GM21381 (cell line): ENCODE results near the gene PPM1H.
"Not testable (repeated sequence)": the region's sequence is repeated elsewhere in the genome, so short reads cannot be mapped to it uniquely, and the experiment has no call there.

Experiments used
- ATAC-seq: cut with Tn5 transposase; IDR thresholded peaks from one replicate; pipeline ENCODE4 v1.9.1; 2021; ENCODE audit warnings: mild to moderate bottlenecking, moderate library complexity; ENCODE audit not compliant: unreplicated experiment

PPM1H gene

DNA sequence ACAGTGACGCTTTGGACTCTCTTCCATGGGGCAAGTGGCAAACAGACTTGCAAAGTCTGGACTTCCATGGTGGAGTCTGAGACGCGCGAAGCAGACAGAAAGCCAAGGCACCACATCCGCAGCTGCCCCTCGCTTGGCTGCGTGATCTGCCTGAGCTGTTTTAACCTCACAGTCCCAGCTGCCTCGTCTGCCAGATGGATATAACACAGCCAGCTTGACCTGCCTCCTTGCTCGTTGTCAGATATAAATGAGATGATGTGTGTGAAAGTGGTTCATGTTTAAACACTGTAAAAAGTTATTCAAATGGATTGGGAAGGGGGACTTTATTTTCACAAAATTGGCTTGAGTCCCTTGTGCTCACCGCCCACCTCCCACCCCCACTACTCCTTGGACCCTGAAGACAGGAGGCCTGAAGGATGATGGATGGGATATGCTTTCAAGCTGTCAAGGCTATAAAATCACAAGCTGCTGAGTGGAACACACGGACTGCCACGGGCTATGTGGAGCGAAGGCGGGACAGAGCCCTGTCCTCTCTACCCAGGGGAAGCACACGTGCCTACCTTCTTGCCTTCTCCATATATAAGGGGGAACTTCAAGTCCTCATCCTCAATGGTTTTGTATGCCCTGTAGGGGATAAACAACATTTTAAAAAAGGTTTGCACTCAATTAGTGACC, 241.4 kb downstream of the PPM1H start:
- no peak for ATAC-seq

DNA sequence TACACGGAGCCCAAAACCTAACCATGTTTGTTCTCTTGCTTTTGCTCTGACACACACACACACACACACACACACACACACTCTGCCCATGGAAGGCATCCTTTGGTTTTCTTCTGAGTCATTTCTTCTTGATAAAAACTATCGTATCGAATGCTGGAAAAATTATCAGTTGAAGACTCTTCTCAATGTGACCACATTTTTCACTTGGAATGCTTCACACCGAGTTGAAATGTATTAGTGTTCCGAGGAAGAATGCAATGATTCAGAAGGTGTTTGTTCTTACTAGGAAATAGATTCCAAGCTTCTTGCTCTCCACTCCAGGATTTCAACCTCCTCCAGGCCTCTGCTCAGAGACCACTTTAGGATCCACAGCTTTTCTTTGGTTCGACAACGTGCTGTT, 242.1 kb downstream of the PPM1H start:
- no peak for ATAC-seq

DNA sequence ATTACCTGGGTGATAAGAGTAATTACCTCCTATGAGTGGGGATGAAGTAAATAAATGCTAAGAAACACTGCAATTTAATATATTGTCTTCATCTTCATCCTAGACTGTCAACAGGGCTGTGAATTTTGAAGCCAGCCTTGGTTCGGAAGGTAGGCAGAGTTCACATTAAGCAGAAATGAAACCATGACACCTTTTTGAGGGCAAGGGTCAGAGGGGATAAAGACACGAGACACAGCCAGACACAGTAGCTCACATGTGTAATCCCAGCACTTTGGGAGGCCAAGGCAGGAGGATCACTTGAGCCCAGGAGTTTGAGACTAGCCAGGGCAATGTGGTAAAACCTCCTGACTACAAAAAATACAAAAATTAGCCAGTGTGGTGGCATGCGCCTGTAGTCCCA, 243.6 kb downstream of the PPM1H start:
- ATAC-seq, result no peak

DNA sequence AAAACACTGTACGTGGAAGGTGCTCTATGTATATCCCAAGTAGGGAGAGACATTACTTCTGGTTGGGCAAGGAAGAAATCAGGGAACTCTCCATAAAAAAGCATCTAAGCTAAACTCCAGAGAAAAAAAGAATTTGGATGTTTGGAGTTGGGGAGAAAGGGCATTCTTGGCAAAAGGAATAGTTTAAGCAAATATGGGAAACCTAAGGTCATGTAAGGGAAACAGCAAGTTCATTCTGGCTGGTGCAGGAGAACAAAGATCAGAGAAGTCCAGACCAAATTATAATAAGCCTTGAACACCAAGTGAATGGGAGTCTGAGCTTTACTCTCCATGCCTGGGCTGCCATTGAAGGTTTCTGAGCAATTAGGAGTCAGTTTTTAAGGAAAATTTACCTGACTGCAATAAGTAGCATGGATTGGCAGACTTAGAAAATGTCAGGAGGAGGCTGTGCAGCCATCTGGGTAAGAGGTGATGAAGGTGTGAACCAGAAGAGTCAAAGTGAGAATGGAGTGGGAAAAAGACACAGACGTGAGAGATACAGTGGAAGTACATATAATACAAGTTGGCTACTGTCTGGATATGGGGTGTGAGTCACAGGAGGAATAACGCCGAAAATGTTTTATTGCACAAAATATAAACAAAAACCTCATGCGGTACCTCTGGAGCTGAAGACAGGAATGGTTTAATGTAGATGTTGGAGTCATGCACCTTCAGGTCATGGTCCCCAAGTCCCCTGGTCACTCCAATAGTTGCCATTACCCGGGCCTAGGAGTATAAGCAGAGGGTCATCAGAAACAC, 245.7 kb downstream of the PPM1H start:
- no peak for ATAC-seq

DNA sequence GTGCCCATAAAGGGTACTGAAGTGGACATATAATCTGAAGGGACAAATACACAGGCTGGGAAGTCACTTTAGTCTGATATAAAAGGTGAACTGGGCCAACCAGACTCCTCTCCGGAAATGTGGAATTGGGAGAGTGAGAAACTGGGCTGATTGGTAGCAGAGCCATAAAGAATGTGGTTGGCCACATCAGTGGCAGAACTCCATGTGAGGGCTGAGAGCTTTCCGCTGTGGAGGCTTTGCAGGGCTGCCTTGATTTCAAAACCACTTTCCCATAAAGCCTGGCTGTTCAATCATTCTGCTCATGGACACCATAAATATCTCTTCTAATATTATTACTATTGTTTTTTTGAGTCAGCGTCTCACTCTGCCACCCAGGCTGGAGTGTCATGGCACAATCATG, 248.0 kb downstream of the PPM1H start:
- no peak for ATAC-seq

DNA sequence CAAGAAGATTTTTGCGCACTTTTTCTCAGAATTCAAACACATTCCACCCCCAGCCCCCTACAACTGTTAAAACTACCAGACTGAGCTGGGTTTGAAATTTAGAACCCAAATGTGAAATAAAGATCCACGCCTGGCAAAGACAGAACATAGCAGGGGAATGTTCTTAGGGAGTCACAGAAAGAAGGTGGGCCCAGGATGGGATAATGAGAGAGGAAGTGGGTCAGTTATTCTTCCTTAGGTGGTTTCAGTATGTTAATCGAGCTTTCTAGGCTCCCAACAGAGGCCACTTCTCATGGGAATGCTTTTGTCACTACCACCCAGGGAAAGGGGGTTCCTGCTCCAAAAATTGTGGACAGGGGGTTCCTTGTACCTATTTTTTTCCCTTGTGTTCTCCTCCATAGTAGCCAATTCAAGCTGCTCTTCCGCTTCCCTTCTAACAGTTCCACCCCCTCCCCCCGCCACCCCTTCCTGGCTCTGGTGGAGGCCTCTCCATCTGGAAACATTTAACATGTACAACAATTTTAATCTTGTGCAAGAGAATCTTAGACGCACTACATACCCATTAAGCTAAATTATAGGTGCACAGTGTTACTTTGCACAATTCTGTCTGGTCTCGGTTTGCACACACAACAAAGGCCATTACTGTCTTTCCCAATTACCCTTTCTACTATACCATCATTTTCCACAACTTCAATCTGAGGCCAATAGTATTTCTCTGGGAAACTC, 250.2 kb downstream of the PPM1H start:
- ATAC-seq, result no peak

DNA sequence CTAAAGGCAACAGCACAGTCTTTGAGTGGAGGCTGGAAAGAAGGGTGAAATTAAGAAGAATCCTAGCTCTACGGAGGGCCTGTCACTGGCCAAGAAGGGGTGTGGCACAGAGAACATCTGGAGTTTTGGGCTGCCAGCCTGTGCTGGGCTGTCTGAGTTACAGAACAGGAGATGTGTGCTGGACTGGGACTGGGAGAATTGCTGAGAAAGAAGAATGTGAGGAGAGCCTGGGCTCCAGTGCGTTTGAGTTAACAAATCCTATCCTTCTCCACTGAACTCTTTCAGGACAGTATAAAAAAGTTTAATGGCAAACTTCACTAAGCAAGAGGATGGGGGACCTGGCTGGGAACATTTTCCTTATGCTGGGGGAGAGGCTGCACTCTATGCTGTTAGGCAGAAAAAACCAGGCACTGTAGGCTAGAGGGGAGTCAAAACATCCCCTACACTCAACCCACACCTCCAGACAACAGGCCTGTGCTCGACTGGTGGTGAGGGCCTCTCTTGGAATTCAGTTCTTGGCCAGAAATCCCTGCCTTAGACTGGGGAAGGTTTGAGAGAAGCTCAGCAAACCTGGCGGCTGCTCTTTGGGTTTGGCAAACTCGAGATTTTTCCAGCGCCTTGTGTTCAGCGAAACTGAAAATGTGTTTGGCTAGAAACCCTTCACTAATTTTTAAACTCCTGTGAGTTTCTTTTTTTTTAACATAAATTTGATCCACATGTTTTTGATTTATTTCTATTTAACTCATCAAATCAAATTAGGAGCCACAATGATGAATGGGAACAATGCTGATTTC, 251.0 kb downstream of the PPM1H start:
- ATAC-seq, result no peak

DNA sequence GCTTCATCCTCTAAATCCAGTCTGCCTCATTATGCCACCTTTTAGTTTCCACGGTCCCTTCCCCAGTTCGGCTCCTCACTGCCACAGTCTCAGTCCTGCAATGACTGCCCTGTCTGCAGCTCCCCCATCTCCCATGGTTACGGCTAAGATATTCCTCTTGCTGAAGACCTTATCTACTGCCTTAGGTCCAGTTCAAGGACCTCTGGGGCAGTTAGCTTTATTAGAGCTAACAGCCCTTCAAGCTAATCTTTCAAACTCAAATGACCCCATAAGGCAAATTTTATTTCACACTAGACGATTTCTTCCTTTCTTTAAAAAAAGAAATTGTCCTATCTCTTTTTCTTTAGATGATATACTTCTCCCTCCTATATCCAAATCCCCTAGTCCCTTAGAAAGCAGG, 253.6 kb downstream of the PPM1H start:
- ATAC-seq, result no peak

DNA sequence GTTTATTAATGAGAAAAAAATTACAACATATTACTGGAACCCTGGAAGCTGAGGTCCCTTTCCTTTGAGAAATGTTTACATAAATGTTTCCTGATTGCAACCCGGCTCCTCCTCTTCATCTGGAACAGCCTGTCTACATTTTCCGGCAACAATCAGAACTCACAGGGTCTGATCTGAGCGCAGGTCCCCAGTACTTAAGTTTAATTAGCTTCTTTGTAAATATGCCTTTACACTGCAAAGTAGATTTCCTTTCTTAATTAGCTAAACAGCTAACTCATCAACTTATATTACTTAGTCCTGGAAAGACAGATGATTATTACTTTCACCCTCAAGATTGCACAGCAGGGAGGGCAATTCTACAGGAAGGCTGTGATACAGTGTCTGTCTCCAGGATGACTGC, 255.3 kb downstream of the PPM1H start:
- ATAC-seq, result no peak

DNA sequence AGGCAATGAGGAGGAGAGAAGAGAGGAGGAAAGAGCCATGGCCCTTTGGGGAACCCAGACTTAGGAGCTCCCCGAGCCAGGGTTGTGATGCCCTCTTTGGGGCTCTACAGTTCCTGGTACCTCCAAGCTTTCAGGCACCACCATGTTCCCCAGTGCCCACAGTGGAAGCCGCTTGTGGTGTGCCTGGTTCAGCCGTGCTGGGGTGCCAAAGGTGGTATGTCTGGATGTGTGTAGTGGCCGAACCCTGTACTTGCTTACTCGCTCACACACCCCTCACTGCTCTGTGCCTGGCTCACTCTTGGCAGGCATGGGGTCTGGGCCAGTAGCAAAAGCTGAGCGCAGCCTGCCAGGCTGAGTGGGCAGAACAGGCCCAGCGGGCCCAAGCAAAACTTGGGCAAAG, 257.6 kb downstream of the PPM1H start:
- no peak for ATAC-seq

DNA sequence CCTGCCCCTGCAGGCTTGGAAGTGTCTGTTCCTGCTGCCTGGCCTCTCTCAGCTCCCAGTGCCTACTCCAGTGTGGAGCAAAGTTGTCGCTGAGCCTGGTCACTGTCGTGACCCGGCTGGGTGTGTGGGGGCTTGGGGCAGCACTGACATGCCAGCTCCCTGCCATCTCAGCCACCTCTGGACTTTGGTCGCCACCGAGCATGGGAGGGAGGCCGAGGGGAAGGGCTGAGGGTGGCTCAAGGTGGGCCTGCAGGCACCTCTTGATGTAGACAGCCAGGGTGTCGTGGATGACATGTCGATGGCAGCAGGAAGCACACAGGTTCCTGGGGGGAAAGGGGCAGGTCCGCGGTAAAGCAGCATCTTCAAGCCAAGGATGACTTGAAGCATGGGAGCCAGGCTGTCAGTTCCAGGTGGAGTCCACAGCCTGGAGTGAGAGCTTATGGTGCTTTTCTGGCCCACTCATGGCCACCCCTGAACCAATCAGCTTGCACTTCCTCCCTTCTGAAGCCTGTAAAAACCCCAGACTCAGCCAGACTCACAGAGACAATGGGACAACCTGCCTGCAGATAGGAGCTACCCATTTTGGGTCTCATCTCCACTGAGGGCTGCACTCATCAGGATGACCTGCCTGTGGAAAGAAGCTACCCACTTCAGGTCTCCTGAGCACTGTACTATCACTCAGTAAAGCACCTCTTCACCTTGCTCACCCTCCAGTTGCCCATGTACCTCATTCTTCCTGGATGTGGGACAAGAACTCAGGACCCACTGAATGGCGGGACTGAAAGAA, 258.2 kb downstream of the PPM1H start:
- no peak for ATAC-seq

DNA sequence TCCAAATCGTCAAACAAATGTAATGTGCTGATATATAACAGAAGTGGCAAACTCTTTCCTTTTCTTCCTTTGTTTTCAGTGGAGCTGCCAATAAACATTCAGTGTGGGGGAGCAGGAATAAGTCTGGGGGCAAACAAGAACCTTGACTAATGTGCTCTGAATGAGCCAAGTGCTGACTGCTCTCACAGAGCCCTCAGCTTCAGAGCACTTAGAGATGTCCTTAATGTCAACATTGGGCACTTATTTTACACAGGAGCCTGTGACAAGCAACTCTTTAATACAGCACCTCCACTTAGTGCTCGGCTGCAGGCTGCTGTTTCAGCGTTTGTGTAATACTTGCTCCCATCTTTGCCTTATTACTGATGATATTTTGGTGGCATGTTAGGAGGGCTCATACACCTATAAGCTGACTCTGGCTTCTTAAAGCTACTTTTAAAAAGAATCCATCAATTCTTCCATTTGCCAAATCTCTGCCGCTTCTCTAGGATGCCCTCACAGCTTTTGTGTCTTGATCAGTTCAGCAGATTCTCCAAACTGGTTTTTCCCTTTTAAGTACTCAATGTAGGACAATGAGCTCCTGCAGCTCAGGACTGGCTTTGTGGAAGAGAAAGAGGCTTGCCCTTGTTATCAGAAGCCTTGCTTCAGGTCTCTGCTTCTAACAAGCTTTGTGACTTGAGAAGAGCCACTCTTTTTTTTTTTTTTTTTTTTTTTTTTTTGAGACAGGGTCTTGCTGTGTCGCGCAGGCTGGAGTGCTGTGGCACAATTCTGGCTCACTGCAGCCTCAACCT, 261.7 kb downstream of the PPM1H start:
- no peak for ATAC-seq

DNA sequence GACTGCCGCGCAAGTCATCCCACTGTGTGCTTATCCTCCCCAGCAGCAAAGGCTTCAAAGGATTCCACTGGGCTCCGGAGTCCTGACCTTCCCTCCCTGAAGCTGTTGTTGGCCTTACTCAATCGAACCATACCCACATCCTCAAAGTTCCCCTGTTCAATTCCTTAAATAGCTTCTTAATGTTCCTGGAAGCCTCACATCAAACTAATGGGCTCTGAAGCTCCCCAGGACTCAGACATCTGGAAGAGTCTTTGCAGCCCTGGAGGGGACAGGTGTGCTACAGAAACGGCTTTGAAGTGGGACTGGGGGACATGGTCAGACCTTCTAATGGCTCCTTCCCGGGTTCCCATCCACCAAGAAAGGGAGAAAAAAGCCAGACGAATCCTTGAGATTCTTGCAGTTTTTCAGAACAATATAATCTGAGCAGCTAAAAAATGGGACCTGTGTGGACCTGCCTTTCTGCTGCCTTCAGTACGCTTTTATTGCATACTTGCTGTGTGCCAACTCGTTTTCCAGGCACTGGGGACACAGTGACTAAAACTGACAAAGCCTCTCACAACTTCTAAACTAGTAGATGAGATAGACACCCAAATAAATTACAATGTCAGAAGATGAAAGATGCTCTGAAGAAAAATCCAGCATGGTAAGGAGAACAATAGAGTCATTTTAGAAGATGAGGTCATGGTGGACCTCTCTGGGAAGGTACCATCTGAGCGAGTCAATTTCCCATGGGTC, 263.8 kb downstream of the PPM1H start:
- no peak for ATAC-seq

DNA sequence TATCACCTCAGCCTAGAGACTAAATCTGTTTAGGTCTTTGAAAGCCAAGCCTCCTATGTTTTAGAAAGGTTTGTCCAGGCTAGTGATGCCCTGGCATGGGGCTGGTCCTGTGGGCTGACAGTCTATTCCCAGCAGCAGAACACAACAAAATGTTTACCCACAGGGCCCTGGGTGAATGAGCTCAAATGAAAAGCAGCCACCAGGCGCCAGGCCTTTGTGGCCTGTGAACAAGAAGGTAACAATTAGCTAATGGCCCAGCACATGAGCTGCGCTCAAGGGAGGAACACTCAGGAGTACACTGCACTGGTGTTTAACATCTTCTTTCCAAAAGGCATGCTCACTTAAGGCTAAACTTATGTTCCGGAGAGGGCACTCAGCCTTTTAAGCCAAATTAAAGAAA, 266.2 kb downstream of the PPM1H start:
- ATAC-seq, result no peak

DNA sequence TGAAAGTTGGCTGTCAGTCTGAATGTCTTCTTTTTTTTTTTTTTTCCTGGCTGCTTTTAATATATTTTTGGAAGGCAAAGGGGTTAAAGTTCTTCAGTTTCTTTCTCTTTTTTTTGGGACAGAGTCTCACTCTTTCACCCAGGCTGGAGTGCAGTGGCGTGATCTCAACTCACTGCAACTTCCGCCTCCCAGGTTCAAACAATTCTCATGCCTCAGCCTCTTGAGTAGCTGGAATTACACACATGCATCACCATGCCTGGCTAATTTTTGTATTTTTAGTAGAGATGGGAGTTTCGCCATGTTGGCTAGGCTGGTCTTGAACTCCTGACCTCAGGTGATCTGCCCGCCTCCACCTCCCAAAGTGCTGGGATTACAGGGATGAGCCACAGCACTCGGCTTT, 270.0 kb downstream of the PPM1H start:
- not testable (repeated sequence) for ATAC-seq

DNA sequence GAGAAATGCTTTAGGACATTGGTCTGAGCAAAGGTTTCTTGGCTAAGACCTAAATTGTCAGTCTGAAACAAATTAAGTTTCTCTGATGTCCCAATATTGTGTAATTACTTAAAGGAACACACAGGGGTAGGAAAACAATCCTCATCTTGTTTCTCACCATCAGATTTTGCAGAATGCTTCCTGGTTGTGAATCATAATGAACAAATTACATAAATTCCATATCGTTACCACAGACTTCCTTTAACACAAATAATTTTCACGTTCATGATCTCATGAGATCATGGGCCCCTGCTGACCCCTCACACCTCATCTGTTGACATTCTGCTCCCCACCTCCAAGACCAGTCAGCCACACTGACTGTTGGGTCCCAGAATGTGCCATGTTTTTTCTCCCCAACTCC, 274.2 kb downstream of the PPM1H start:
- ATAC-seq, result no peak

DNA sequence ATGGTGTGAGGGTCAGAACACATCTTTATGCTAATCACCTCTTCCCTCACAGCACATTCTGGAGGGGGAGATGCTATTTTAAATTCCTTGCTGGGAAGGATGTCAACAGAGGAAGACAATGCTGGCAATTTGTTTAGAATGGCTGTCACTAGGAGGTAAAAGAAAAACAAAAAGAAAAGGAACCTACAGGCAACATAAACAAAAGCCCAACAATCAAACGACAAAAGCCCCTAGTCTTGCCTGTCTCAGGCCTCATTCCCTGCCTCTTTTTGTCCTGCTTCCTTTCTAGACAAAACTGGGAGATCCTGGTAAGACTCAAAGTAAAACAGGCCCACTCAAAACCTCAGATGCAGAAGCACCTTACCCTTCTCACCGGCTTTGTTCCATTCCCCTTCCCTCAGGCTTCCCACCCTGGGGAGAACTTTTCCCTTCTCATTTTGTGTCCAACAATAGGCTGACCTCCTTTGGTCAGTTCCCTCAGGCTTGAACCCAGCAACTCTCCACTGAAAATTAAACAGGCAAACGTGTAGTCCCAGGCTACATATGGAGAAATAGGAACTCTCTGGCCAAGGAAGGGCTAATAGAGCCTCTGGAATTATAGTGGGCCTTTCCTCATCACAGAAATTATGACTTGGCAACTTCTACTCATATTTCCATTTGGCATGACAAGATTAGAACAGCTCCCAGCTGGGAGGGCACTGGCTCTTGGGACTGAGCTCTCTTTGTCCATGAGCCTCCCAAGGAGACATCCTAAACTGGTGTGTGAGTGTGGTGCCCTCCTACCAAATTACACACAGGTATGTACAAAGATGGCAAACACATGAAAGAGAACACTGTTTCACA, 275.3 kb downstream of the PPM1H start:
- no peak for ATAC-seq

DNA sequence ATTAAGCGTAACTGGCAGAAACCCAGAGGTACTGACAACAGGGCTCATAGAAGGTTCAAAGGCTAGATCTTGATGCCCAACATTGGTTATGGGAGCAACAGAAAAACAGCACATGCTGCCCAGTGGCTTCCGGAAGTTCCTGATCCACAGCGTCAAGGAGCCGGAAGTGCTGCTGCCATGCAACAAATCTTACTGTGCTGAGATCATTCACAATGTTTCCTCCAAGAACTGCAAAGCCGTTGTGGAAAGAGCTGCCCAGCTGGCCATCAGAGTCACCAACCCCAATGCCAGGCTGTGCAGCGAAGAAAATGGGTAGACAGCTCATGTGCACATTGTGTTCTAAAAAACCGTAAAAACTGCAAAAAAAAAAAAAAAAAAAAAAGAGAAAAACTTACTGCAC, 276.0 kb downstream of the PPM1H start:
- ATAC-seq, result no peak
